ENCODE results near the gene TOX3.

Gene TOX3

GRCh38 chr16:52489894-52490293, 57.0 kb downstream of the TOX3 start:
- Histone ChIP-seq H3K27me3 (ENCODE audit: control insufficient read depth, insufficient read depth, low read length) (no peaks in the 10 kb centered on the region), H3K4me3 (ENCODE audit: low read depth, low read length) (no peak overlapping the region), H3K27ac (ENCODE audit: low read depth, low read length) (no peak overlapping the region), H3K9ac (ENCODE audit: low read length) (no peak overlapping the region), H3K4me1 (ENCODE audit: control insufficient read depth, insufficient read depth, low read length) (no peaks in the 10 kb centered on the region), H3K36me3 (ENCODE audit: control insufficient read depth, insufficient read depth, low read length) (no peaks in the 10 kb centered on the region), H3K9me3 (ENCODE audit: control insufficient read depth, insufficient read depth, low read depth, low read length) (no peaks in the 10 kb centered on the region)

GRCh38 chr16:52488837-52489289, 58.1 kb downstream of the TOX3 start:
- Histone ChIP-seq H3K4me1 (ENCODE audit: control insufficient read depth, insufficient read depth, low read length) (no peaks in the 10 kb centered on the region), H3K9me3 (ENCODE audit: control insufficient read depth, insufficient read depth, low read depth, low read length) (no peaks in the 10 kb centered on the region), H3K36me3 (ENCODE audit: control insufficient read depth, insufficient read depth, low read length) (no peaks in the 10 kb centered on the region), H3K4me3 (ENCODE audit: low read depth, low read length) (no peak overlapping the region), H3K27me3 (ENCODE audit: control insufficient read depth, insufficient read depth, low read length) (no peaks in the 10 kb centered on the region), H3K27ac (ENCODE audit: low read depth, low read length) (no peak overlapping the region), H3K9ac (ENCODE audit: low read length) (no peak overlapping the region)

GRCh38 chr16:52487849-52488457, 59.0 kb downstream of the TOX3 start:
- Histone ChIP-seq H3K4me1 (ENCODE audit: control insufficient read depth, insufficient read depth, low read length) (no peaks in the 10 kb centered on the region), H3K27me3 (ENCODE audit: control insufficient read depth, insufficient read depth, low read length) (no peaks in the 10 kb centered on the region), H3K9me3 (ENCODE audit: control insufficient read depth, insufficient read depth, low read depth, low read length) (no peaks in the 10 kb centered on the region), H3K4me3 (ENCODE audit: low read depth, low read length) (no peak overlapping the region), H3K36me3 (ENCODE audit: control insufficient read depth, insufficient read depth, low read length) (no peaks in the 10 kb centered on the region), H3K27ac (ENCODE audit: low read depth, low read length) (no peak overlapping the region), H3K9ac (ENCODE audit: low read length) (no peak overlapping the region)

- Histone ChIP-seq H3K27ac (ENCODE audit: low read depth, low read length) (no peak overlapping the region), H3K9me3 (ENCODE audit: control insufficient read depth, insufficient read depth, low read depth, low read length) (no peaks in the 10 kb centered on the region), H3K4me1 (ENCODE audit: control insufficient read depth, insufficient read depth, low read length) (peaks cover 9% of the 10 kb centered on the region), H3K9ac (ENCODE audit: low read length) (no peak overlapping the region), H3K4me3 (ENCODE audit: low read depth, low read length) (no peak overlapping the region), H3K27me3 (ENCODE audit: control insufficient read depth, insufficient read depth, low read length) (no peaks in the 10 kb centered on the region), H3K36me3 (ENCODE audit: control insufficient read depth, insufficient read depth, low read length) (no peaks in the 10 kb centered on the region)
Measured at GRCh38 chr16:52480237-52480636, 66.7 kb downstream of the TOX3 start.

GRCh38 chr16:52476111-52476510, 70.8 kb downstream of the TOX3 start:
- no peak overlapping the region for H3K9ac ChIP-seq (ENCODE audit: low read length)
- H3K27me3 ChIP-seq (ENCODE audit: control insufficient read depth, insufficient read depth, low read length), result no peaks in the 10 kb centered on the region
- H3K36me3 ChIP-seq (ENCODE audit: control insufficient read depth, insufficient read depth, low read length), result no peaks in the 10 kb centered on the region
- peaks cover 9% of the 10 kb centered on the region for H3K4me1 ChIP-seq (ENCODE audit: control insufficient read depth, insufficient read depth, low read length)
- H3K27ac ChIP-seq (ENCODE audit: low read depth, low read length), result no peak overlapping the region
- H3K4me3 ChIP-seq (ENCODE audit: low read depth, low read length), result no peak overlapping the region
- no peaks in the 10 kb centered on the region for H3K9me3 ChIP-seq (ENCODE audit: control insufficient read depth, insufficient read depth, low read depth, low read length)

GRCh38 chr16:52474679-52475078, 72.3 kb downstream of the TOX3 start:
- Histone ChIP-seq H3K4me3 (ENCODE audit: low read depth, low read length) (no peak overlapping the region), H3K9me3 (ENCODE audit: control insufficient read depth, insufficient read depth, low read depth, low read length) (no peaks in the 10 kb centered on the region), H3K36me3 (ENCODE audit: control insufficient read depth, insufficient read depth, low read length) (no peaks in the 10 kb centered on the region), H3K9ac (ENCODE audit: low read length) (no peak overlapping the region), H3K27ac (ENCODE audit: low read depth, low read length) (no peak overlapping the region), H3K4me1 (ENCODE audit: control insufficient read depth, insufficient read depth, low read length) (peaks cover 18% of the 10 kb centered on the region), H3K27me3 (ENCODE audit: control insufficient read depth, insufficient read depth, low read length) (no peaks in the 10 kb centered on the region)

- H3K4me3 ChIP-seq (ENCODE audit: low read depth, low read length), result no peak overlapping the region
- H3K27ac ChIP-seq (ENCODE audit: low read depth, low read length), result no peak overlapping the region
- no peaks in the 10 kb centered on the region for H3K27me3 ChIP-seq (ENCODE audit: control insufficient read depth, insufficient read depth, low read length)
- H3K4me1 ChIP-seq (ENCODE audit: control insufficient read depth, insufficient read depth, low read length), result peaks cover 28% of the 10 kb centered on the region
- H3K9ac ChIP-seq (ENCODE audit: low read length), result no peak overlapping the region
- H3K36me3 ChIP-seq (ENCODE audit: control insufficient read depth, insufficient read depth, low read length), result no peaks in the 10 kb centered on the region
- H3K9me3 ChIP-seq (ENCODE audit: control insufficient read depth, insufficient read depth, low read depth, low read length), result no peaks in the 10 kb centered on the region
Measured at GRCh38 chr16:52473096-52473495, 73.8 kb downstream of the TOX3 start.

GRCh38 chr16:52471650-52472370, 75.1 kb downstream of the TOX3 start:
- Histone ChIP-seq H3K9me3 (ENCODE audit: control insufficient read depth, insufficient read depth, low read depth, low read length) (no peaks in the 10 kb centered on the region), H3K4me3 (ENCODE audit: low read depth, low read length) (no peak overlapping the region), H3K27me3 (ENCODE audit: control insufficient read depth, insufficient read depth, low read length) (no peaks in the 10 kb centered on the region), H3K4me1 (ENCODE audit: control insufficient read depth, insufficient read depth, low read length) (peaks cover 31% of the 10 kb centered on the region), H3K27ac (ENCODE audit: low read depth, low read length) (no peak overlapping the region), H3K36me3 (ENCODE audit: control insufficient read depth, insufficient read depth, low read length) (no peaks in the 10 kb centered on the region), H3K9ac (ENCODE audit: low read length) (no peak overlapping the region)

GRCh38 chr16:52470585-52470984, 76.4 kb downstream of the TOX3 start:
- H3K27me3 ChIP-seq (ENCODE audit: control insufficient read depth, insufficient read depth, low read length), result no peaks in the 10 kb centered on the region
- H3K4me1 ChIP-seq (ENCODE audit: control insufficient read depth, insufficient read depth, low read length), result peaks cover 31% of the 10 kb centered on the region
- H3K4me3 ChIP-seq (ENCODE audit: low read depth, low read length), result no peak overlapping the region
- H3K27ac ChIP-seq (ENCODE audit: low read depth, low read length), result no peak overlapping the region
- no peak overlapping the region for H3K9ac ChIP-seq (ENCODE audit: low read length)
- H3K9me3 ChIP-seq (ENCODE audit: control insufficient read depth, insufficient read depth, low read depth, low read length), result no peaks in the 10 kb centered on the region
- H3K36me3 ChIP-seq (ENCODE audit: control insufficient read depth, insufficient read depth, low read length), result no peaks in the 10 kb centered on the region

GRCh38 chr16:52469775-52470174, 77.2 kb downstream of the TOX3 start:
- no peaks in the 10 kb centered on the region for H3K27me3 ChIP-seq (ENCODE audit: control insufficient read depth, insufficient read depth, low read length)
- H3K4me3 ChIP-seq (ENCODE audit: low read depth, low read length), result no peak overlapping the region
- H3K4me1 ChIP-seq (ENCODE audit: control insufficient read depth, insufficient read depth, low read length), result peaks cover 27% of the 10 kb centered on the region
- H3K36me3 ChIP-seq (ENCODE audit: control insufficient read depth, insufficient read depth, low read length), result no peaks in the 10 kb centered on the region
- no peak overlapping the region for H3K27ac ChIP-seq (ENCODE audit: low read depth, low read length)
- no peak overlapping the region for H3K9ac ChIP-seq (ENCODE audit: low read length)
- no peaks in the 10 kb centered on the region for H3K9me3 ChIP-seq (ENCODE audit: control insufficient read depth, insufficient read depth, low read depth, low read length)

- Histone ChIP-seq H3K9me3 (ENCODE audit: control insufficient read depth, insufficient read depth, low read depth, low read length) (no peaks in the 10 kb centered on the region), H3K4me1 (ENCODE audit: control insufficient read depth, insufficient read depth, low read length) (peaks cover 27% of the 10 kb centered on the region), H3K9ac (ENCODE audit: low read length) (no peak overlapping the region), H3K4me3 (ENCODE audit: low read depth, low read length) (no peak overlapping the region), H3K27ac (ENCODE audit: low read depth, low read length) (no peak overlapping the region), H3K27me3 (ENCODE audit: control insufficient read depth, insufficient read depth, low read length) (no peaks in the 10 kb centered on the region), H3K36me3 (ENCODE audit: control insufficient read depth, insufficient read depth, low read length) (no peaks in the 10 kb centered on the region)
Measured at GRCh38 chr16:52469091-52469490, 77.9 kb downstream of the TOX3 start.

Data from HUES6 (cell line).